GM12878 (cell line): ENCODE data around the gene NPTN. TPM values are rescaled to one million over a fixed set of nuclear protein-coding genes. Genes with fewer than 3 reads are reported as not detected.

Source experiments
- ATAC-seq: fragments of 200-7000 bp; cut with Tn5 transposase; 3 replicates; pipeline ENCODE4 v1.9.1; 2020; ENCODE audit warnings: mild to moderate bottlenecking, moderate library complexity
- BruUV-seq: library from RNA; stranded (reverse); fragments of 400-500 nt; replicated peaks from 2 replicates; lab custom pipeline; 2021; lab: Mats Ljungman, UMichigan
- CTCF ChIA-PET: fragments of 300-600 bp; sonication (Branson Sonifier 250); formaldehyde crosslinking; extraction: SDS; loops from one replicate; lab custom pipeline; 2021; ENCODE audit warnings: inconsistent platforms; lab: Yijun Ruan, JAX
- POLR2A ChIA-PET: fragments of 350-600 bp; formaldehyde crosslinking; extraction: SDS; loops from one replicate; lab custom pipeline; 2021; ENCODE audit warnings: inconsistent platforms; lab: Charles Lee
- RAD21 ChIA-PET: fragments of 300-600 bp; sonication (Branson Sonifier 250); formaldehyde crosslinking; loops from one replicate; lab custom pipeline; 2023; ENCODE audit warnings: antibody characterized with exemption; ENCODE audit not compliant: unreplicated experiment; lab: Charles Lee
- SMC1A ChIA-PET: fragments of 300-600 bp; sonication (Branson Sonifier 250); formaldehyde crosslinking; loops from one replicate; lab custom pipeline; 2023; ENCODE audit not compliant: unreplicated experiment, uncharacterized antibody; lab: Charles Lee
- DNase-seq: peaks from one replicate; pipeline ENCODE4 v3.0.0-alpha.2; 2011; ENCODE audit warnings: low read depth, low spot score
- FAIRE-seq: peaks from 3 replicates; lab custom pipeline; 2011; peaks lifted over from hg19 to GRCh38; lab: Jason Lieb, UNC
- H2AFZ ChIP-seq: 2 replicates; pipeline ENCODE4 v1.6.0; 2011; ENCODE audit warnings: low read depth, low read length, control low read depth; ENCODE audit not compliant: control insufficient read depth
- H3K27ac ChIP-seq: 2 replicates; pipeline ENCODE4 v1.5.1; 2011; ENCODE audit warnings: control low read depth; ENCODE audit not compliant: control insufficient read depth, insufficient read depth
- H3K27me3 ChIP-seq, 2 experiments: replicated peaks in 1 of 2; 2 replicates each; pipeline versions ENCODE4 v1.6.0 to v1.6.1; 2011; ENCODE audit warnings: low read length in 1 of 2; ENCODE audit not compliant: control insufficient read depth in 2 of 2, insufficient read depth in 2 of 2
- H3K36me3 ChIP-seq, 2 experiments: 2 replicates each; pipeline ENCODE4 v1.5.1; 2011; ENCODE audit warnings: low read length in 1 of 2; ENCODE audit not compliant: control insufficient read depth in 2 of 2, insufficient read depth in 2 of 2
- H3K4me1 ChIP-seq: 2 replicates; pipeline ENCODE4 v1.6.1; 2011; ENCODE audit warnings: mild to moderate bottlenecking, low read length, moderate library complexity, mixed read lengths; ENCODE audit not compliant: control insufficient read depth, insufficient read depth
- H3K4me2 ChIP-seq: 2 replicates; pipeline ENCODE4 v1.6.0; 2011; ENCODE audit warnings: control low read depth; ENCODE audit not compliant: control insufficient read depth, insufficient read depth
- H3K4me3 ChIP-seq: fragments of 200-600 bp; sonication (generic); 2 replicates; pipeline ENCODE4 v1.5.1; 2016
- H3K79me2 ChIP-seq: 2 replicates; pipeline ENCODE4 v1.6.0; 2011; ENCODE audit warnings: low read length; ENCODE audit not compliant: control insufficient read depth, insufficient read depth
- H3K9ac ChIP-seq: 2 replicates; pipeline ENCODE4 v1.8.0; 2011; ENCODE audit warnings: low read length, control low read depth, mixed read lengths; ENCODE audit not compliant: control insufficient read depth, insufficient read depth
- H3K9me3 ChIP-seq: replicated peaks from 3 replicates; pipeline ENCODE4 v1.5.1; 2011; ENCODE audit warnings: mild to moderate bottlenecking, low read length; ENCODE audit not compliant: control insufficient read depth, insufficient read depth
- H4K20me1 ChIP-seq: 2 replicates; pipeline ENCODE4 v1.6.0; 2011; ENCODE audit not compliant: control insufficient read depth, insufficient read depth
- EP300 ChIP-seq, 2 experiments: fragments of 150-350 bp in 1 of 2; IDR thresholded peaks; 2 replicates each; pipeline ENCODE4 v1.6.1; 2011 to 2012; ENCODE audit warnings: low read depth in 2 of 2, low read length in 2 of 2, borderline replicate concordance in 1 of 2, improper control_type of control experiment in 1 of 2, inconsistent platforms in 1 of 2; ENCODE audit not compliant: control insufficient read depth in 1 of 2
- KAT2A ChIP-seq: conservative IDR thresholded peaks from 2 replicates; pipeline ENCODE4 v1.6.1; 2011; ENCODE audit warnings: low read depth, low read length; ENCODE audit not compliant: control insufficient read depth
- MXI1 ChIP-seq: fragments of 150-350 bp; IDR thresholded peaks from 2 replicates; pipeline ENCODE4 v1.6.1; 2011; ENCODE audit warnings: low read depth, mild to moderate bottlenecking, inconsistent platforms, low read length, improper control_type of control experiment
- NFIC ChIP-seq: IDR thresholded peaks from 2 replicates; pipeline ENCODE4 v1.6.1; 2012; ENCODE audit warnings: low read depth, mild to moderate bottlenecking, inconsistent platforms, low read length, moderate library complexity
- RB1 ChIP-seq: fragments of 450-650 bp; formaldehyde crosslinking; IDR thresholded peaks from 2 replicates; pipeline ENCODE4 v1.6.1; 2017; ENCODE audit warnings: mild to moderate bottlenecking, borderline replicate concordance
- RCOR1 ChIP-seq: conservative IDR thresholded peaks from 2 replicates; pipeline ENCODE4 v1.6.1; 2012; ENCODE audit warnings: low read depth, low read length, improper control_type of control experiment
- SMAD1 ChIP-seq: fragments of 450-650 bp; IDR thresholded peaks from 2 replicates; pipeline ENCODE4 v1.6.1; 2018; ENCODE audit warnings: mild to moderate bottlenecking, low read depth; ENCODE audit not compliant: partially characterized antibody
- SMARCA5 ChIP-seq: fragments of 450-650 bp; IDR thresholded peaks from 2 replicates; pipeline ENCODE4 v1.6.1; 2017; ENCODE audit warnings: mild to moderate bottlenecking
- SMC3 ChIP-seq: IDR thresholded peaks from 2 replicates; pipeline ENCODE4 v1.6.1; 2011; ENCODE audit warnings: low read length, improper control_type of control experiment, borderline replicate concordance
- SP1 ChIP-seq: IDR thresholded peaks from one replicate; pipeline ENCODE4 v1.6.1; 2011; ENCODE audit warnings: low read depth, low read length
- TCF3 ChIP-seq: IDR thresholded peaks from 2 replicates; pipeline ENCODE4 v1.6.1; 2012; ENCODE audit warnings: low read depth, mild to moderate bottlenecking, low read length, borderline replicate concordance; ENCODE audit not compliant: insufficient read depth
- WGBS: methylation state at CpG from one replicate; pipeline ENCODE4 v1.1.6; 2016; ENCODE audit warnings: low lambda C conversion rate; ENCODE audit not compliant: insufficient replicate concordance, insufficient coverage; ENCODE audit errors: missing lambda C conversion rate; 5-methylcytosine and 5-hydroxymethylcytosine counted together
- in situ Hi-C: fragments of 300-500 bp; cut with MboI; formaldehyde crosslinking; loops from 9 replicates; pipeline ENCODE4 v1.14.3; 2018; ENCODE audit warnings: mixed read lengths
- intact Hi-C: fragments of 100-400 bp; cut with micrococcal nuclease; formaldehyde crosslinking; loops from one replicate; pipeline ENCODE4 v1.14.2; 2022; ENCODE audit not compliant: unreplicated experiment
- polyA plus RNA-seq, 11 experiments: library from polyadenylated mRNA; depleted of rRNA in 4 of 11; unstranded in 6 of 11; stranded (reverse) in 5 of 11; fragments of >200 nt; fragmentation: Nextera tagmentation in 4 of 11; fragmentation: Illumina TruSeq in 1 of 11; extraction: Ambion mirVana in 4 of 11; extraction: Trizol in 1 of 11; gene quantifications; 1 replicate in 1 of 11; 2 replicates in 10 of 11; pipeline versions ENCODE4 v1.2.1 to v1.2.3, GENCODE V29; 2011 to 2016; ENCODE audit warnings: inconsistent platforms in 2 of 11, missing spikeins in 2 of 11, low read depth in 1 of 11
- total RNA-seq, 4 experiments: library from RNA; depleted of rRNA in 3 of 4; stranded (reverse); fragments of >200 nt in 3 of 4; fragmentation: Illumina TruSeq in 1 of 4; extraction: Trizol in 1 of 4; gene quantifications; 2 replicates each; pipeline versions ENCODE4 v1.2.1 to v1.2.3, GENCODE V29; 2013 to 2021

The NPTN gene
- total and polyA plus RNA-seq, 10 of the 15 experiments (the other 5 are each of a cell fraction or from before 2014, with no cell fraction given), result 17.8 to 79.1 (median 41.7) TPM

DNA sequence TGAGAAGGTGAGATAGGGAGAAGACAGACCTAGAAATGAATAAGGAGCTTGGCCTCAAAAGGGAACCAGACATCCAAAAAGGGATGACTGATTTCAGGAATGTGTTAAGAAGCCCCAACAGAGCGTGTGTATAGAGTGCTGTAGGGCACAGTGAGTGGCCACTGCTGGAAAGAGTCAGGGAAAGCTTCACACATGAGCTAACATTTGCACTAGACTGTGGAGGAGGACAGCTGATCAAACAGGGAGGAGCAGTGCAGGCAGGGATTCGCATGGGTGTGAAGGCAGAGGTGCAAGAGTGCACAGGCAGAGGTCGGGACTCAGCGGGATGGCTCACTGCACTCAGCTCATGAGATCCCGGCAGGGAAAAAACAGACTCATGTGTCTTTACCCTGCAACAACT, 61.8 kb downstream of the NPTN start:
- H3K4me3 ChIP-seq, result no peak overlapping the region
- SMC1A ChIA-PET, result interaction anchor here (0.8 to 1.3 kb wide), 3 partner anchors 8 to 65 kb away, joined by 3 to 4 read pairs (median 4); no protein-coding TSS in a partner anchor
- RAD21 ChIA-PET, result interaction anchor here (1.4 kb wide), 1 partner anchor 65 kb away, joined by 5 read pairs; no protein-coding TSS in a partner anchor
- H3K9ac ChIP-seq, result no peak overlapping the region
- in situ Hi-C loops (no loop called here), intact Hi-C loops (no loop called here)
- H3K79me2 ChIP-seq, result no peaks in the 10 kb centered on the region
- H3K4me2 ChIP-seq, result no peak overlapping the region
- ATAC-seq, result no peak
- BruUV-seq, result no TSS peak
- H3K27me3 ChIP-seq, result no peaks in the 10 kb centered on the region
- WGBS, result 80% methylated on average over 5 of the region's 5 CpGs
- no peak for TF ChIP-seq RB1
- no peak for TF ChIP-seq NFIC
- TF ChIP-seq TCF3, result no peak
- TF ChIP-seq MXI1, result no peak
- no peak for TF ChIP-seq SMARCA5
- TF ChIP-seq SP1, result no peak
- no peak for TF ChIP-seq RCOR1
- TF ChIP-seq SMAD1, result no peak
- no peak for TF ChIP-seq EP300 (IDR thresholded peaks at IDR 0.05; ENCODE audit: borderline replicate concordance in 1 of 2, control insufficient read depth in 1 of 2, low read depth in 2 of 2, low read length in 2 of 2)
- TF ChIP-seq KAT2A, result no peak
- no peak for TF ChIP-seq SMC3
- POLR2A ChIA-PET, result no interaction called here
- no peak for DNase-seq
- no peak overlapping the region for H2AFZ ChIP-seq
- H3K36me3 ChIP-seq, result peaks cover 11 to 21% of the 10 kb centered on the region in 2 experiments
- H3K9me3 ChIP-seq, result no peaks in the 10 kb centered on the region
- H3K27ac ChIP-seq, result no peak overlapping the region
- no peak for FAIRE-seq
- H3K4me1 ChIP-seq, result no peaks in the 10 kb centered on the region
- CTCF ChIA-PET, result interaction anchor here (1.7 kb wide), 1 partner anchor 65 kb away, joined by 7 read pairs; no protein-coding TSS in a partner anchor
- H4K20me1 ChIP-seq, result no peaks in the 10 kb centered on the region; the same call in 1 of the 2 replicates
